ENCODE measurements around the gene IGFBP1.

The IGFBP1 gene

DNA sequence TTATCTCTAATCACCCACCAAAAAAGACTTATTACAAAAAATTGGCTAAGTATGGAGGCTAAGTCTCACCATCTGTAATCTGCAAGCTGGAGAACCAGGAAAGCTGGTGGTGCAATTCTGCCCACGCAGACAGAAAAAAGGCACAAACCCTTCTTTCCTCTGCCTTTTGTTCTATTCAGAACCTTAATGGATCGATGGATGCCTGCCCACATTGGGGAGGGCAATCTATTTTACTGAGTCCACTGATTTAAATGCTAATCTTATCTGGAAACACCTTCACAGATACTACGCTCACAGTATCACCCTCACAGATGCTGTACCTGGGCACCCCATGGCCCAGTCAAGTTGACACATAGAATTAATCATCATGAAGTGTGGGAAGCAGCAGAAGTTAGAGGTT, 22.6 kb downstream of the IGFBP1 start:
- DNase-seq = no peak

DNA sequence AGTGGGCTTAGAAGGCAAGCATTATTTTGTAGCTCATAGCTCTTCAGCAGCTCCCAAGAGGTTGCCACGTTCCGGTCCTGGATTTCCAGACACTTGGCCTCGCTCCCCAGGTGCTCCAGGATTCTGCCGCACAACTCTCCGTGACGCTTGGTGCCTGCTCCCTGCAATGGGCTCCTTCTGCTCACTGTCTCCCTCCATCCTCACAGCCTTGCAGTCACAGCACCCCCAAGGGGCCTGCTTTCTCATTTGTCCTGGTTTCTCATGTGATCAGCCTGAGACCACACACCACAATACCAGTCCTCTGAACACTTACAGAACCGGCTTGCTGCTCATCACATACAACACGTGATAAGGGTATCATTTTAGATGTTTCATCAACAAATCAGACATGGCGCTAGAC, 23.0 kb downstream of the IGFBP1 start:
- DNase-seq = no peak

DNA sequence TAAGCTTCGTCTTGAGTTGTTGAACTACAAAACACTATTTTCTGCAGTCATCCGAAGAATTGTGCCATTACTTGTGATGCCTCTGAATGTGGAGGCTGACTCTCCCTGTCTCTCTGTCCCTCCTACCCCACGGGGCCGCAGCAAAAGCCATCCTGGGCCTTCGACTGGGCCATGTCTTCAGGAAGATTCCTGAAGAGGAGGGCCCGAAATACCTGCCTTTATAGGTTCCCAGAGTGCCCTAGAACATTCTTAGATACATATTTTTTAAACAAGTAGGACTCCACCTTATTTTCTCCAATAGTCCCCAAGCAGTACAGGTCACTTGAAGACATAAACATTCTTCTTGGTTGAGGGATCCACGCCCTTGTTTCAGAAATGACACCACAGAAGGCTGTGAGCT, 24.7 kb downstream of the IGFBP1 start:
- DNase-seq = no peak

DNA sequence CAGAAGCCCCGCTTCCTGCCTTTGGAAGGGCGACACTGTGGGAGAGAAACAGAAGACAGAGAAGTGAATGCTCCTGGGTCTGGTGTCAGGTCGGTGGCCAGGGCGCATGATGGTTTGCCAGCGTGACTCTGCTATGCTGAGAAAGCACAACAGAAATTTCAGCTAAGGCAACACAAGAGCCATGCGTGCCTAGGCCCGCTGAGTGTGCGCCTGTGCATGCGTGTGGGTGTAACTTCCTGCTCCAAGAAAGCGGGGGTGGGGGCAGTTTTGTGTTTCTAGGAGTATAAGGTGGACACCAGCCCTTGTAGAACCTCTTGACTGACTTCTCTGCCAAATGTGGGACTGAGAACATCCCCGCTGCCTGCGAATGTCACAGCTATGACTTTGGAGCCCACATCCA, 26.6 kb downstream of the IGFBP1 start:
- DNase-seq = no peak

DNA sequence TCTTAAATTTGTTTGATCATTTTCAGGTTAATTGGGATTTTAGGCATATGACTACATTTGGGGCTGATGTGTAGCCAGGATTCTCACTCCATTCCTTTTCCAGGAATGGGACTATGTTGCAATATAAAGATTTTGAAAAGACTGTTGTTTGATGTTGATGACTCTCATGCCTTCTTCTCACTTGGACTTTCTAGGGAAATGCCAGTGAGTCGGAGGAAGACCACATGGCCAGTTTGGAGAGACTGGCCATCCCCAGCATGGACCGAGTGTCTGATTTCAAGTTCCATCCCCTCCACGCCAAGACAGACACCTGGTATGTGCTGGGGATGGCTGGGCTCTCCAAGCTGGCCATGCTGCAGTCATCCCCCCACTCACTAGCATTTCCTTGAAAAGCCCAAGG, 27.3 kb downstream of the IGFBP1 start:
- DNase-seq = no peak

DNA sequence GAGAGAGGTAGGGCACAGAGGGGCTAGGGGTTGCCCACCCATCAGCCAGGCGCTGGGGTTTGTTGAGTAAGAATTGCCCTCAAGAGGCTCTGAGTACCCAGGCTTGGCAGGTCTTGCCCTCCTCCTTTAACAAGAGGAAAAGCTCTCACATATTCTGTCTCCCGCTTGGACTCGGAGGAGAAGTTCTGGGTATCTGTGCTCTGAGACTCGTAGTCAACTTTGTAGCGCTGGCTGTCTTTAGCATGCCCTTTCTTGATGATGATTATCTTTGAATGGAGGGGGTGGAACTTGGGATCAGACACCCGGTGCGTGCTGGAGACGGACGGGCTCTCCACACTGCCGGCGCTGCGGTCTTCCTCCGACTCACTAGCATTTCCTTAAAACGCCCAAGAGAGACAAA, 28.8 kb downstream of the IGFBP1 start:
- no peak for DNase-seq

DNA sequence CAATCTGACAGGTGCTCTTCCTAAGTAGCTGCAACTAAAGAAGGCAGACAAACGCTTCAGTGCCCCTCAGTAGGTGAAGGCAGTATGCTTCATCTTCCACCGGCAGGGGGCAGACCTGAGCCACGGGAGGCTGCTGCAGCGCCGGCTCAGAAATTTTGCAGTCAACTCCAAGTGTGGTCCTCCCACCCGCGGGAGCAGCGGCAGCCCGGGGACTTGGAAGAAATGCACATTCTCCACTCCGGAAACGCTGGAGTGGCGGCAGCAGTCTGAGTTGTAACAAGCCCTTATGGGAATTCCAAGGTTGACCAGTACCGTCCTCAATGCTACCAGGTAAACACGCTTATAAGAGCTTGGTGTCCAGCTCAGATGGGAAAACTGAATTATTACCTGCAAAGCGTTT, 29.4 kb downstream of the IGFBP1 start:
- DNase-seq = peak; percentile 81

DNA sequence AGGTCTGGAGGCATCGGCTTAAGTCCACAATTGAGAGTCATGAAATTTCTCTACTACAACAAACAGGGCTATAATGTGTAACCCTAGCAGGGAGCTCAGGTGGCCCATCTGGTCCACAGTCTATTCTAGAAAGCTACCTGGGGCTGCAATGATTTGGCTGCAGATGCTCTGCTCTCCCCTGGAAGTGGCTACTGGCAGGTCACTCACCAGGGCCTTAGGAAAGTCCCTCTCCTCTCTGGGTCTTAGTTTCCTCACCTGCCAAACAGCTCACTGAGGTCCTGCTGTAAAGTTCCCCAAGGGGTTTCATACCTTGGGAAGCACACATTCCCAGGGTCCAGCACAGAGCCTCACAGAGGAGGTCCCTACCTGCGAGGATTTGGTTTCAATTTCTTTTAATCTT, 30.3 kb downstream of the IGFBP1 start:
- DNase-seq = no peak

DNA sequence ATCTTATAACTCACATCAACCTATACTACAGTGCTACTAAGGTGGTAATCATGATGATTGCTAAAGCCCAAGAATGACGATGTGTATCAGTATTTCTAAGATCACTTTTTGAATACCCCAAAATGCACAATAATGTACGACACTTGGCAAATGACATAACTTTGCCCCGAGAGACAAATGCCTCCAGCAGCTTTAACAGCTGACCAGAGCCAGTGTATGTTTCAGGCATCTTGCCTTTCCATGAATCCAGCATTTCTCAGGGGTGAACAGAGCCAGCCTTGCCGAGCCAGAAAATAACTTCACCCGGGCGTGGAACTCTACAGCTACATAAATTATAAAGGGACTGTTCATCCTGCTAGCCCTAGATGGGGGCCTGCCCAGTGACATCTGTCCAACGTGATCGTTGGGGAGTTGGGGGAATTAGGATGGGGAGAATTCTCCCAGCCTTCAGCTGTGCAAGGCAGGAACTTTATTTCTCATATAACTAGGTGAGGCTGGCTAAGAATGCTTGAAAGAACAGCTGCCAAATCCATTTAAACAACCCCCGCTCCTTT, 31.0 kb downstream of the IGFBP1 start:
- no peak for DNase-seq

DNA sequence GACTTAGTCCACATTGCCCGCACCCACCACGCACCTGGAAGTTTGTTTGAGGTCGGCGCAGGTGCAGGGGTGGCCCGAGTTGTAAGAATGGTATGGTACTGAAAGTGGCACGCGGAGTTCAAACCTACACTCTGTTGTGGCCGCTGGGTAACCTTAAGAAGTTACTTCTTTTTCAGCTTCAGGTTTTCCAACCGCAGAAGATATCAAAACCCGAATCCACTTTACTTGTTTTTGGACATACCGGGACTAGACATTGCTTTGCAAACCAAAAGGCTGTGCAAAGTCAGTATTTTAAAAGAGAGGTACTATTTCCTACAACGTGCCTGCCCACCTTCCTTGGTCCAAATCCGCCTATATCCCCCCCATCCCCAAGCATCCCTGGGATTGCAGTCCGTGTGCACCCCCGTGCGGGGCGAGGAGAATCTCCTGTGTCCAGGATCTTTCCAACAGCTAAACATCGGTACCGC, 31.7 kb downstream of the IGFBP1 start:
- DNase-seq = no peak

DNA sequence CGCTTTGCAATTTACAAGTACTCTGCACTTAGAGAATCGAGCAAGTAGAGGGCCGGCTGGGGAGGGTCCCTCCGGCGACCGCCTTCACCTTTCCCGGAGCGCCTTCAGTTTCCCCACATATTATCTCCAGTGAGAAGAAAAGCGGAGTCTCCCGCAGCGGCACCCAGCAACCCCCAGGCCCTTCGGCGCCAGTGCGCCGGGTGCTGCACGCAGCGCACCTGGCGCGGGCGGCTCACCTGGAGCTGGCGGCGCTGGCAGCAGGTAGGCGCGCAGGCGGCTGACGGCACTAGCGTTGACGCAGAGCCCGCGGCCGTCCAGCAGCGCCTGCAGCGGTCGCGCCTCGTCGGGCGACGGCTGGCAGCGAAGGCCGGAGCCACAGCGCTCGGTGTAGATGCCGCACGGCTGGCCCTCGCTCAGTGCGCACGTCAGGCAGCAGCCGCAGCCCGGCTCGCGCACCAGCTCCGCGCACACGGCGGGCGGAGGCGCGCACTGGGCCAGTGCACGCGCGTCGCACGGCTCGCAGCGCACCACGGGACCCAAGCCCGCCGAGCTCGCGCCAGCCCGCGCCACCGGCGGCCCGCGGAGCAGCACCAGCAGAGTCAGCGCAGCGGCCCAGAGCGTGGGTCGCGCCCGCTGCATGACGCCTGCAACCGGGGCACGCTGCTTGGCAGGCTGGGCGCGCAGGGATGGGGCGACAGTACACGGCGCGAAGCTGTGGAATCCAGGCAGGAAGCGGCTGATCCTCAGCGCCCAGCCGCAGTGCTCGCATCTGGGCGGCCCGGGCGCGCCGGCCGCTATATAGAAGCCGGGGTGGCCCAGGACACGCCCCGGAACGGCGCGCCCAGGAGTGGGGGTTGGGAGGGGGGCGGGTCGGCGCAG, 32.5 kb downstream of the IGFBP1 start, which contains the start of gene IGFBP3:
Gene IGFBP3, minus strand, starts transcription at position 771 of the 879 bp plus-strand sequence. Its CDS starts 132 bp downstream, at position 639.
- DNase-seq = peak; percentile 83

DNA sequence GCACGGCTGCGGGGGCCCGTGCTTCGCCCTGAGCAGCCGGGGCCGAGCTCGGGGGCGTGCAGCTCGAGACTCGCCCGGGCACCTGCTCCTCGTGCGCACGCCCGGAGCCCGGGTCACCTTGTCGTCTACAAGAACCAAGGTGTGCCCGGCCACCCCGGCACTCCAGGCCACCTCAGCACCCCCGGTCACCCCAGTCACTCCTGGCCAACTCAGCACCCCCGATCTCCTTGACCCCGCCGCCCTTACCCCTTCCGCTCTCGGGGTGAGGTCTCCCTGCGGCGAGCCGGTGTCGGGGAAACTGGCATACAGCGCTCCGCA, 33.1 kb downstream of the IGFBP1 start:
- peak; percentile 37 for DNase-seq

DNA sequence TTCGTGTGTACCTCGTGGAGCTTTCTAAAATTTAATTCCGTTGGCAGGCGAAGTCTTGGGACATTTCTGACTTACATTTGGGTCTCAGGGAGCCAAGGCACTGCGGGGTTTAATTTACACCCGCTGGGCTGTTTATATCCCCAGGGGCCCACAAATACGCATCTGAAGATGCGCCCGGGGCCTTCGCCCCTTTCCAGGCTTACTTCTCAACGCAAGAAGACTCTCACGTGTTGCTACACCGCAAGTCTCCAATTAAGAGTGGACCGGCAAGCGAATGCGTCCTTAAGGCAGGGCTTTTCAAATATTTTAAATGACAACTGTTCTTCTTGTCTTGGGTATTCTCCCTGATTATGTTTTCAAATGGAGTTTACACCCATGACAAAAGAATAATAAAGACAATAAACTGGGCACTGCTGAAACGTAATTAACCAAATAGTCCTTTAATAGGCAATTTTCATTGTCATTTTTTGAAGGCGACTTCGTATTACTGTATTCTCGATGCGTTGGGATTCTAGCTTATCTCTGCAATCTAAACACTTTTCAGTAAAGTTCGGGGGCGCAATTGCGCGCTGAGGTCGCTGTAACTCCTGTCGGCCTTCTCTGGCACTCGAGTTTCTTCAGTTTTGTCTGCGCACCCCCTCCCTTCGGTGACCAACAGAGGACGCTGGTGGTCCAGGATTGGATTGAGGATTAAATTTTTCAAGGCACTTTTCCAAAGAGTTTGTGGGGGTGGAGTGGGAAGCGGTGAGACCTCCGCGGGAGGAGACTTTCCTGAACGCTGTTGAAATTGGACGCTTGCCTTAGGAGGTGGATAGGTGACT, 33.6 kb downstream of the IGFBP1 start:
- DNase-seq = peak; percentile 51

DNA sequence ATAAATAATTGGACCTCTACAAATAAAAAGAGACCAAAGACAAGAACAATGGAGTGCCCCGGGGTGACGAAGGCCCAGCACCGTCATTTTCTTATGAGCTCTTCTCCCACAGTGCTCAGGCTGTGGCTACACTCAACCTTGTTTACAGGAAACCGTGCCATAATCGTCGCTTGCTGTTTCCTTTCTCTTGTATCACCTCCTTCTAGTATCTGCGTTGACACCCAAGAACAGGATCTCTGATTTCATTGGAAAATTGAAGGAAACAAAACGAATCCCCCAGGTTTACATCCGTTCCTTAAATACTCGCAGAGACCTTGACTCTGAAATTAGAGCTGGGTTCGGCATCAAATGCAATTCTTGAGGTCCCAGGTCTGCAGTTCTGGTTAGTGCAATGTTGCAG, 34.5 kb downstream of the IGFBP1 start:
- DNase-seq = no peak

DNA sequence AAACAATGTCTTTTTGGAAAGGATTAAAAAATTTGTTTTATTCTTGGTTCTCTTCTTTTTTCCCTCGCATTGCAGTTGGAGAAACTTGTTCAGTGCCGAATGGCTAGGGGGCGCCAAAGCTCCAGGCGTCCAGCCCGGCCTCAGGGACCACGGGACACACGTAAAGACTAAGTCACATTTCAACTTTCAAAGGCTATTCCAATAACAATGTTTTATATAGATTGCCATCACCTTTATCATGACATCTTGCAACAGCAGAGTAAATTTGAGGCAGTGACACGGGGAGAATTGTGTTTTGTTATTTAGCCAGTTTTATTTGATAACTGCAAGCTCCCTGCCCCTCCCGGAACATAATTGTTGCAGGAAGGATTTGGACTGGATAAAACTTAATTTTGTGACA, 35.0 kb downstream of the IGFBP1 start:
- DNase-seq = peak; percentile 53

DNA sequence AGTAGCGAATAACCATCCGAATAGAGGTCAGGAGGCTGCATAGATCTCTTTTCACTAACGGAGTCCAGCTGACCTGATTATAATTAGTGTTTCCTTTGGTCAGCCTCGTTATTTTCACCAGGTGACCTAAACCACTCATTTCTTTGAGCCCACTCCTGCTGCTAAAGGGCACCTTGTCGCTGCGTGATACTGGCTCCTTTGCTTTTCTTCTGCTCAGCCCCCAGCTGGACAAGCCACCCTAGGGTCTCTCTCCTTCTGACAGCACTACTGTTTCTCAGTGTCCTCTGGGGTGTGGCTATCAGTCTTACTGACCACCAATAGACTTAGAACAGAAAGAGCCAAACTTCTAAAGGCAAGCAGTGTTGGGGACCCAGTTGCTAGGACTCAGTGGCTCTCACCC, 35.5 kb downstream of the IGFBP1 start:
- no peak for DNase-seq

DNA sequence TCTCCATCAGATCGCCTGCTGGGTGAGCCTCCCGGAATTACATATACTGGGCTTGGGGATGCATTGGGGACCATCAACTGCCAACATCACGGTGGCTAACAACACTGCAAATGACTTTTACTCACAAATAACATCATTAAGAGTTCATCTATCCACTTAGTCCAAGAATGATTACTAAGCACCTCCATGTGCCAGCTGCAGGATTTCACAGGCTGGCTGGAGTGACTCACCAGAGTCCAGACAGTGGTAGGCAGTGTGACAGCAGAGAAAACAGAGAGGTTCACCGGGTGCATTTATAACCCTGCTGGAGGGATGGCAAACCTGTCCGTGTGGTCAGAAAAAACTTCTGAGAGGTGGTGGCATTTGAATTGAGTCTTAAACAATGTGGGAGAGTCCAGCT, 36.0 kb downstream of the IGFBP1 start:
- no peak for DNase-seq

DNA sequence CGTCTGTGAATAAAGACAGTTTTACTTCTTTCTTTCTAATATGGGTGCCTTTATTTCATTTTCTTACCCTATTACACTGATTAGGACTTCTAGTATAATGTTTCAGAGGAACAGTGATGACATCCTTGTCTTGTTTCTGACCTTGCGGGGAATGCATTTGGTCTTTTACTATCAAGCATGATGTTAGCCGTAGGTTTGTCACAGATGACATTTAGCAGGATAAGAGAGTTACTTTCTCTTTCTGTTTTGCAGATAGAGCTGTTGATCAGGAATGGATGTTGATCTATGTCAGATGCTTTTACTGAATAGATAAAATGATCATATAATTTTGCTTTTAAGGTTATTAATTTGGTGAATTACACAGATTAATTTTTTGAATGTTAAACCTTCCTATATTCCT, 39.4 kb downstream of the IGFBP1 start:
- no peak for DNase-seq

DNA sequence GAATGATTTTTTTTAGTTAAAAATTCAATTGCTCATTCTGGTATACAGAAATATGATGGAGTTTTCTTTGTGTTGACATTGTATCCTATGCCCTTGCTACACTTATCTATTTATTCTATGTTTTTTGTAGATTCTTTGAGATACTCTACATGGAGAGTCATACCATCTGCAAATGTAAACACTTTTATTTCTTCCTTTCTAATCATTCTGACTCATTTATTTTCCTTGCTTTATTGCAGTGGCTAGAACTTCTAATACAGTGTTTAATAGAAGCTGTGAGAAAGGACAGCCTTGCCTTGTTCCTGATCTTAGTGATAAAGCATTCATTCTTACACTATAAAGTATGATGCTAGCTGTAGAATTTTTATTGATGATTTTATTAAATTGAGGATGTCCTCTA, 42.7 kb downstream of the IGFBP1 start:
- DNase-seq = no peak

DNA sequence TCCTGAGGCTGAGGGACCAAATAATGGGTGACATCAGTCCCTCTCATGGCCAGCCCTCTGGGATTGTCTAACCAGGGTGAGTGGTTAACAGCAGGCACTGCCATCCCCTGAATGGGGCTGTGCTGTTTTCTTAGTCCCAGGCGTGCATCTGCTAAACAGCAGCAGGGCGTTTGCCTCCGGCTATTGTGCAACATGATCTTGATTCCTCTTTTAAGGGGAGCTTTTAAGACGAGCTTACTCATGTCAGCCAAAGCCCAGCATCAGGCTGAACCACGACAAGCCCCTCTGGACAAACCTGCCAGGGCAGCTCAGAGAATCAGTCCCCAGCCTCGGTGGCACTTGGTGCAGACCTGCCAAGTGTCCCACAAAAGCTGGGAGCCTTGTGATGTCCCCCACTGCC, 49.0 kb downstream of the IGFBP1 start:
- no peak for DNase-seq

DNA sequence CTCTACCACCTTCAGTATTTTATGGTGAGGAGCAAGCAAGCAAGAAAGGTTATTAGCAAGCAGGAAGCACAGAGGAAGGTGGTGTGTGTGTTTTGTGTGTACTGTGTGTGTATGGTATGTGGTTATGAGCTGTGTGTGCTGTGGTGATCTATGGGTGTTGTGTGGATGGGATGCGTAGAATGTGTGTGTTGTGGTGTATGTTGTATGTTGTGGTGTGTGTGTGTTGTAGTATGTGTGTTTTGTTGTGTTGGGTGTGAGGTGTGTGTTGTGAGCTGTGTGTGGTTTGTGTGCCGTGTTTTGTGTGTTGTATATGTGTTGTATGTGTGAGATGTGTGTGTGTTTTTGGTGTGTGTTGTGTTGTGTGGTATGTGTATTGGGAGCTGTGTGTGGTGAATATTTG, 49.6 kb downstream of the IGFBP1 start:
- no peak for DNase-seq

DNA sequence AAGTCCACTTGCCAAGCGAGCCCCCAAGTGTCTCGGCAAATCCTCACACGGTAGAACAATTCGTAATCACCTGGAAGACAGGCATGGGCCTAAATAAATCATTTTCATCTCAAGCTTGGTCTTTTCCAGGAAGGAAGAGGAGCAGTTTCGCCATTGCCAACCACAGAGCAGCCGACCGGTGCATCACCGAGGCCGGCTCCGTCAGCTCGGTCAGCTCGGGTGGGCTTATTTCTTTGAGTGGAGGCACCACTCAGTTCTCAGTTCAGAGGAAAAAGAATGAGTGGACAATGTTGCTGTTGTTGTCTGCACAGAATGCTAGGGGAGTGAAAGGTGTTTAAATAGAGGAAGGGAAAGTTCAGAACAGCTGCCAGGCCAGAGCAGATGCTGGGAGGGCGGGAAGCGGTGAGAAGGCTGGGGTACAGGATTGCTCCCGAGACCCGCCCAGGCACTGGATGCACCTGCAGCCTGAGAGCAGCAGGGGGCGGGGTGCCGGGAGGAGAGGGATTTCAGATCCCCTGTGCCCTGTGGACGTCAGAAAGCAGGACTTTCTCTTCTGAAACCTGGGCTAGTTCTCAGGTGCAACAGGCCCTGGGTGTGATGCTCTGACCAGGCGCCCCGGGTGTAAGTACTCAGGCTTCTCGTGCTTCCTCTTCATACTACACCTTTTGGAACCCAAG, 50.5 kb downstream of the IGFBP1 start:
- no peak for DNase-seq

DNA sequence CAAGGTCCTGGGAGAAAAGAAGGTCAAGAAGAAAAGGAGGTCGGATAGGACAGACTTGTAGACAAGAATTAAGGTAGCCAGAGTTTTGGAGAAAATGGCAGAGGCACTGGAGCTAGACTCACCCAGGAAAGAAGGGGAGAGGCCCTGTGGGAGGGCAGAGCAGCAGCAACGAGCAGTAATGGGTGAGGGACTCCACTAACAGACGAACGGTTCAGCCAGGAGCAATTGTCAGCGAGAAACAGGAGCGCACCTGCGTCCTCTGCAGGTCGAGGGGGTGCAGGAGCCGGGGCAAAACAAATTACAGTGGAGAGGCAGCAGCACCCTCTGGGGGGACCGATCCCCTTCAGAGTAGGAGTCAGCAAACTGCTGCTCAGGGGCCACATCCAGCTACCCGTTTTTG, 51.3 kb downstream of the IGFBP1 start:
- no peak for DNase-seq
